GM21423 (cell line): ENCODE measurements around the gene GSE1.

Experiments used
- ATAC-seq: cut with Tn5 transposase; IDR thresholded peaks from one replicate; pipeline ENCODE4 v1.9.1; 2021; ENCODE audit warnings: mild to moderate bottlenecking, moderate library complexity; ENCODE audit not compliant: unreplicated experiment

Gene GSE1

GRCh38 chr16:85717393-85718152, 104.5 kb downstream of the GSE1 start:
- ATAC-seq = no peak

GRCh38 chr16:85718153-85718477, 105.0 kb downstream of the GSE1 start:
- ATAC-seq = no peak

GRCh38 chr16:85718682-85719081, 105.6 kb downstream of the GSE1 start:
- no peak for ATAC-seq

GRCh38 chr16:85719605-85720301, 106.6 kb downstream of the GSE1 start:
- no peak for ATAC-seq

- ATAC-seq = no peak
Observed at GRCh38 chr16:85720302-85720637, 107.1 kb downstream of the GSE1 start.

- no peak for ATAC-seq
Observed at GRCh38 chr16:85722128-85722893, 109.2 kb downstream of the GSE1 start.

- no peak for ATAC-seq
Observed at GRCh38 chr16:85724126-85724879, 111.2 kb downstream of the GSE1 start.

GRCh38 chr16:85724936-85725335, 111.8 kb downstream of the GSE1 start:
- no peak for ATAC-seq
